ENCODE measurements around the gene CNTNAP2. TPM values are rescaled to one million over a fixed set of nuclear protein-coding genes. Genes with fewer than 3 reads are reported as not detected.

The CNTNAP2 gene
- total RNA-seq, 2 donors from 2014 or later: 4.4 to 8.5 TPM

GRCh38 chr7:147044941-147045340 lies 928.3 kb downstream of the CNTNAP2 start:
- no peak overlapping the region for H3K4me3 ChIP-seq
- TF ChIP-seq CTCF (IDR thresholded peaks at IDR 0.05): no peak
- H3K9me3 ChIP-seq: peaks cover 3% of the 10 kb centered on the region
- DNase-seq: no peak
- H3K27ac ChIP-seq: no peak overlapping the region
- intact Hi-C loops (cut with DNase I): no loop called here
- no peaks in the 10 kb centered on the region for H3K27me3 ChIP-seq
- no peak overlapping the region for H3K9ac ChIP-seq (ENCODE audit: low read depth in 2 of 2, low read length in 2 of 2)
- no peaks in the 10 kb centered on the region for H3K4me1 ChIP-seq
- H3K36me3 ChIP-seq: no peaks in the 10 kb centered on the region

- no peak overlapping the region for H3K27ac ChIP-seq
- H3K36me3 ChIP-seq: no peaks in the 10 kb centered on the region
- no peaks in the 10 kb centered on the region for H3K4me1 ChIP-seq
- no peak overlapping the region for H3K9ac ChIP-seq (ENCODE audit: low read depth in 2 of 2, low read length in 2 of 2)
- intact Hi-C loops (cut with DNase I): no loop called here
- H3K9me3 ChIP-seq: peaks cover 3% of the 10 kb centered on the region
- DNase-seq: no peak
- no peak overlapping the region for H3K4me3 ChIP-seq
- H3K27me3 ChIP-seq: no peaks in the 10 kb centered on the region
- no peak for TF ChIP-seq CTCF (IDR thresholded peaks at IDR 0.05)
Observed at GRCh38 chr7:147047696-147048095, 931.1 kb downstream of the CNTNAP2 start.

GRCh38 chr7:147048864-147049263 lies 932.3 kb downstream of the CNTNAP2 start:
- DNase-seq: no peak

GRCh38 chr7:147052818-147053217 lies 936.2 kb downstream of the CNTNAP2 start:
- Histone ChIP-seq H3K9me3 (no peaks in the 10 kb centered on the region), H3K4me3 (no peak overlapping the region), H3K9ac (ENCODE audit: low read depth in 2 of 2, low read length in 2 of 2) (no peak overlapping the region), H3K4me1 (no peaks in the 10 kb centered on the region), H3K27me3 (no peaks in the 10 kb centered on the region), H3K36me3 (no peaks in the 10 kb centered on the region), H3K27ac (no peak overlapping the region)
- intact Hi-C loops (cut with DNase I): no loop called here
- TF ChIP-seq CTCF (IDR thresholded peaks at IDR 0.05): no peak
- DNase-seq: no peak

More at GRCh38 chr7:147048864-147049263, 932.3 kb downstream of the CNTNAP2 start:
- peaks cover 3% of the 10 kb centered on the region for H3K9me3 ChIP-seq
- no peaks in the 10 kb centered on the region for H3K27me3 ChIP-seq
- no peak for TF ChIP-seq CTCF (IDR thresholded peaks at IDR 0.05)
- H3K9ac ChIP-seq (ENCODE audit: low read depth in 2 of 2, low read length in 2 of 2): no peak overlapping the region
- no peaks in the 10 kb centered on the region for H3K4me1 ChIP-seq
- intact Hi-C loops (cut with DNase I): no loop called here
- H3K36me3 ChIP-seq: no peaks in the 10 kb centered on the region
- H3K27ac ChIP-seq: no peak overlapping the region
- H3K4me3 ChIP-seq: no peak overlapping the region

GRCh38 chr7:147053746-147054145 lies 937.1 kb downstream of the CNTNAP2 start:
- no peak overlapping the region for H3K4me3 ChIP-seq
- no peaks in the 10 kb centered on the region for H3K27me3 ChIP-seq
- intact Hi-C loops (cut with DNase I): no loop called here
- no peaks in the 10 kb centered on the region for H3K4me1 ChIP-seq
- H3K36me3 ChIP-seq: no peaks in the 10 kb centered on the region
- no peak for DNase-seq
- no peak overlapping the region for H3K27ac ChIP-seq
- H3K9ac ChIP-seq (ENCODE audit: low read depth in 2 of 2, low read length in 2 of 2): no peak overlapping the region
- no peaks in the 10 kb centered on the region for H3K9me3 ChIP-seq
- TF ChIP-seq CTCF (IDR thresholded peaks at IDR 0.05): no peak

- Histone ChIP-seq H3K9ac (ENCODE audit: low read depth in 2 of 2, low read length in 2 of 2) (no peak overlapping the region), H3K36me3 (no peaks in the 10 kb centered on the region), H3K4me3 (no peak overlapping the region), H3K27me3 (no peaks in the 10 kb centered on the region), H3K4me1 (no peaks in the 10 kb centered on the region), H3K9me3 (no peaks in the 10 kb centered on the region), H3K27ac (no peak overlapping the region)
- no peak for TF ChIP-seq CTCF (IDR thresholded peaks at IDR 0.05)
- intact Hi-C loops (cut with DNase I): no loop called here
- no peak for DNase-seq
Observed at GRCh38 chr7:147060070-147060469, 943.5 kb downstream of the CNTNAP2 start.
